GM12892 (cell line): ENCODE results near the gene TMEM8B.

Source experiments
- POLR2A ChIP-seq: IDR thresholded peaks from 2 replicates; pipeline ENCODE4 v1.6.1; 2011; ENCODE audit warnings: low read depth, low read length, control low read depth
- POLR2AphosphoS5 ChIP-seq: IDR thresholded peaks from 2 replicates; pipeline ENCODE4 v1.6.1; 2011; ENCODE audit warnings: low read depth, low read length, control low read depth
- TAF1 ChIP-seq: IDR thresholded peaks from 2 replicates; pipeline ENCODE4 v1.6.1; 2011; ENCODE audit warnings: low read depth, mild to moderate bottlenecking, control low read depth, low read length, borderline replicate concordance

GRCh38 chr9:35858458-35858857, 29.4 kb downstream of the TMEM8B start:
- no peak for TF ChIP-seq POLR2A
- no peak for TF ChIP-seq POLR2AphosphoS5
- TF ChIP-seq TAF1 = no peak
